Germinal center (tissue), 1 donor: ENCODE results near the gene TMEM225.
"Not testable (repeated sequence)": the region's sequence is repeated elsewhere in the genome, so short reads cannot be mapped to it uniquely, and the experiment has no call there.

Source experiments
- DNase-seq: peaks from one replicate; pipeline ENCODE4 v3.0.0; 2012; ENCODE audit warnings: mixed read lengths, low spot score

Gene TMEM225

GRCh38 chr11:123885570-123885969 lies at the start of gene TMEM225:
TSS of gene TMEM225 (minus strand) at chr11:123885670. CDS start at chr11:123885425, 245 bp downstream.
- DNase-seq: no peak

GRCh38 chr11:123924027-123924426 lies 38.6 kb upstream of the TMEM225 start:
- no peak for DNase-seq

GRCh38 chr11:123920943-123921342 lies 35.5 kb upstream of the TMEM225 start:
- no peak for DNase-seq

DNA sequence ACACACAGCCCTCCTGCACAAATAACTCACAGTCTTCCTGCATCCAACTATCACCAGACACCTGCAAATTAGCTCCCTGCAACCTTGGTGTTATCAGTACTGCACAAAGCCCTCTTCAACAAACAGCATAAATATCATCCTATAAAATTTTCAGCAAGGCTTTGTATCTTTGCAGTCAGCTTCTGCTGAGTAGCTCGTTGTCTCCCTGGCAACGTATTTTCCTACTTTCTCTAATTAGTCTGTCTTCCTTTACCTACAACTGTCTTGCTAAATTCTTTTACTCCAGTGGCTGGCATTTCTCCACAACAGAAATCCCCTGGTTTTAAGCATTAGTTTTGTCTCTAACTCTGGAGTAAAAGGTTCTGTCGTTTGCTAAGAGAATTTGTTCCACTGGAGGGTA lies 20.4 kb upstream of the TMEM225 start:
- DNase-seq: no peak

DNA sequence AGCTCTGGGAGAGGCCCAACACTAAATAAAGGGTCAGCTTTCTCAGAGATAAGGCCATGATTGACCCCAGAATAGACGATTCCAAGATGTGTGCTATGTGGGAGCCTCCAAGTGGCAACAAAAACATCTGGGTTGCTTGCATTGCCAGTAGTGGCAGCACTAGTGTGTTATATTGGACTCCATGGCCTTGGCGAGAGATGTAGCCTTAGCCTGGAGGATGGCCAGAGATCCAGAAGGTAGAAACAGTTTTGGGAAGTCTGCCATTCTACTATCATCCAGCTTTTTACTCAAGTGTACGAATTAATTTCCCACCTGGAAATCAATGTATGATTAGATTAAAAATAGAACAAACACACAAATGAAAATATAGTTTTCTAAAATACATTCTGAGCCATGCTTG lies 19.5 kb upstream of the TMEM225 start:
- DNase-seq: no peak

DNA sequence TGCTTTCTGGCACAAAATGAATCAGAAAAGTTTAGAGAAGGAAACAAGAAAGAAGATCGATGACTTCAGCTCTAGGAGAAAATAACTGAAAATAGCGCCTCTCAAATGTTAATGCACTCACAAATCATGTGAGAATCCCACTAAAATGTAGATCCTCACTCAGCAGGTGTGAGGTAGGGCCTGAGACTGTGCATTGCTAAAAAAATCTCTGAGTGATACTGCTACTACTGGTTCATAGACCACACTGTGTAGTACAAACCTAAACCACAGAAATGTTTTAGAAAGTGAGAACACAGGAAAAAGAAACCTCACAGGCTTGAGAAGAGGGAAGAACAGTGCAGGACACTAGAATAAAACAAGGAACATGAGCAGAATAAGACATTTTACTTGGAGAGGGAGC lies 18.5 kb upstream of the TMEM225 start:
- DNase-seq: no peak

- no peak for DNase-seq
These were observed 16.4 kb upstream of the TMEM225 start, which contains the start of gene OR8D4 for GRCh38 chr11:123901867-123902266. TSS of gene OR8D4 (plus strand) at chr11:123902167. CDS start at chr11:123906432, 4,265 bp downstream.

- DNase-seq: no peak
These were observed 14.3 kb upstream of the TMEM225 start for GRCh38 chr11:123899792-123900191.

DNA sequence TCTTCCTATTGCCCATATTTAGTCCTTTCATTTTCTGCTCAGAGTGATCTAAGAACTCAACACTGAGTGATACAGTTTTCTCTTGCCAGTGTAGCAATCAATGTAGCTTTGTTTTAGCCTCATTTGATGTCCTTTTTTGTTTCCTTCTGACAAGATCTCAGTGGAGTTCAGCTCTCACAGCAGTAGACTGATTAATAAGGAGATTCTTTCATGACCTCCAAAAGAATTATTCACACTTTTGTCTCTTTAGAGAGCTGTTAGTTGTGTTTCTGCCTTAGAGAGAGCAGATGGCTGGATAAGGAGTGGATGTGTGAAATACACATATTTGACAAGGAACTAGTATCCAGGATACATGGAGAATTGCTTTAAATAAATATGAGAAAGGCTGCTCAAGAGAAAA lies 6.6 kb upstream of the TMEM225 start:
- no peak for DNase-seq

- DNase-seq: no peak
These were observed 4.6 kb downstream of the TMEM225 start for GRCh38 chr11:123880912-123881311.

DNA sequence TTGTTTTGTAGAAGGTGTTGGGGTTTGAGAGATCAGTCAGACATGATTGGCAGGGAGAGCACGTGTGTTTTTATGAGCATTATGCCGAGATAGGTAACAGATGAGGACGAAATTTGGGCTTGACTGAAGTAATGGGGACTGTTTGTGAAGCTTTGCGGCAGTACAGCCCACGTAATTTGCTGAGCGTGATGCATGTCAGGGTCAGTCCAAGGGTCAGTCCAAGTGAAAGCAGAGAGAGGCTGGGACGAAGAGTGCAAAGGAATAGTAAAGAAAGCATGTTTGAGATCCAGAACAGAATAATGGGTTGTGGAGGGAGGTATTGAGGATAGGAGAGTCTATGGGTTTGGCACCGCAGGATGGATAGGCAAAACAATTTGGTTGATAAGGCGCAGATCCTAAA lies 17.7 kb downstream of the TMEM225 start:
- not testable (repeated sequence) for DNase-seq

- not testable (repeated sequence) for DNase-seq
These were observed 20.2 kb downstream of the TMEM225 start for GRCh38 chr11:123865293-123865692.

- no peak for DNase-seq
These were observed 25.7 kb downstream of the TMEM225 start for GRCh38 chr11:123859731-123860130.

DNA sequence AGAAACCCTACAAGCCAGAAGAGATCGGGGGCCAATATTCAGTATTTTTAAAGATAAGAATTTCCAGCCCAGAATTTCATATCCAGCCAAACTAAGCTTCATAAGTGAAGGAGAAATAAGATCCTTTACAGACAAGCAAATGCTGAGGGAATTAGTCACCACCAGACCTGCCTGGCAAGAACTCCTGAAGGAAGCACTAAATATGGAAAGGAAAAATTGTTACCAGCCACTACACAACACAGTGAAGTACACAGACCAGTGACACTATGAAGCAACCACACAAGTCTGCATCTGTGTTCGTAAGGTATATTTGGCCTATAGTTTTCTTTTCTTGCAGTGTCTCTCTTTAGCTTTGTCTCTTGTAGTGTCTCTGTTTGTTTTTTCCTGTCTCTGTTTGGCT lies 29.0 kb downstream of the TMEM225 start:
- no peak for DNase-seq

GRCh38 chr11:123853038-123853437 lies 32.4 kb downstream of the TMEM225 start:
- no peak for DNase-seq

GRCh38 chr11:123852321-123852720 lies 33.1 kb downstream of the TMEM225 start:
- DNase-seq: no peak

- DNase-seq: no peak
These were observed 34.4 kb downstream of the TMEM225 start for GRCh38 chr11:123851110-123851509.

GRCh38 chr11:123841174-123841573 lies 44.3 kb downstream of the TMEM225 start:
- DNase-seq: no peak

GRCh38 chr11:123839131-123839530 lies 46.3 kb downstream of the TMEM225 start:
- no peak for DNase-seq

- DNase-seq: no peak
These were observed 46.8 kb downstream of the TMEM225 start for GRCh38 chr11:123838659-123839058.

DNA sequence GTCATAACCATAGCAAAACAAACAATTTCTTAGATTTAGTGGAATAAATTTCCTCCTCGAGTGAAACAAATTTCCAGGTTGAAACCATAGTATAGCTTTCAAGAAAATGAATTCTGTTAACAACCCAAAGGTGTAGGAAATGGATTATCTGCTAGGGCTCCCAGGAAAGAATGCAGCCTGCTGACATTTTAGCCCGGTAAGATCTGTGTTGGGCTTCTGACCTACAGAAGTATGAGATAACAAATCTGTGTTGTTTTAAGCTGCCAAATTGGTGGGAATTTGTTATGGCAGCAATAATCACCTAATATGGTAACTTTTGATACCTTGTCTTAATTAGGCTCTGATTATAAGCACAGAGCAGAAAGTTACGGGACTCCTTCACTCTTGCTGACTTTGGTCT lies 47.3 kb downstream of the TMEM225 start:
- DNase-seq: no peak

DNA sequence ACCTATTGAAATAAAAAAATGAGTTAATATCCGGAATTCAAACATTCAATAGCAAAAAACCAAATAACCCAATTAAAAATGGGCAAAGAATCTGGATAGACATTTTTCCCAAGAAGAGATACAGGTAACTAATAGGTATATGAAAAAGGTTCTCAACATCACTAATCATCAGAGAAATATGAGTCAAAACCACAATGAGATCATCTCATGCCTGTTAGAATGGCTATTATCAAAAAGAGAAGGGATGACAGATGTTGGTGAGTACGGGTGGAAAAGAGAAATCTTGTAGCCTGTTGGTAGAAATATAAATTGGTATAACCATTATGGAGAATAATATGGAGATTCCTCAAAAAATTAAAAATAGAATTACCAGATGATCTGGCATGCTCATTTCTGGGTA lies 52.4 kb downstream of the TMEM225 start:
- DNase-seq: no peak
